OCI-LY7 (cell line): ENCODE measurements around the gene AGMO. TPM values are rescaled to one million over a fixed set of nuclear protein-coding genes. Genes with fewer than 3 reads are reported as not detected.

Source experiments
- BruUV-seq: library from RNA; stranded (reverse); fragments of 400-500 nt; replicated peaks from 2 replicates; lab custom pipeline; 2021; lab: Mats Ljungman, UMichigan
- CTCF ChIA-PET: fragments of 300-600 bp; sonication (Branson Sonifier 250); formaldehyde crosslinking; loops from one replicate; lab custom pipeline; 2022; ENCODE audit warnings: antibody characterized with exemption; ENCODE audit not compliant: unreplicated experiment; lab: Charles Lee
- POLR2A ChIA-PET: fragments of 300-600 bp; sonication (Branson Sonifier 250); formaldehyde crosslinking; loops from one replicate; lab custom pipeline; 2022; ENCODE audit warnings: antibody characterized with exemption; lab: Charles Lee
- DNase-seq: peaks from one replicate; pipeline ENCODE4 v3.0.0-alpha.2; 2015; ENCODE audit warnings: low spot score
- H2AFZ ChIP-seq: fragments of 200-600 bp; sonication (generic), shearing (Covaris generic); 2 replicates; pipeline ENCODE4 v1.6.1; 2014; ENCODE audit warnings: mild to moderate bottlenecking, antibody characterized with exemption, low read length, moderate library complexity
- H3K27ac ChIP-seq: fragments of 200-600 bp; sonication (generic); 2 replicates; pipeline ENCODE4 v1.5.1; 2014; ENCODE audit warnings: mixed run types, low read depth, mild to moderate bottlenecking, moderate library complexity, low read length, inconsistent platforms; ENCODE audit not compliant: poor library complexity, severe bottlenecking
- H3K36me3 ChIP-seq: fragments of 200-600 bp; sonication (generic); 2 replicates; pipeline ENCODE4 v1.6.1; 2014; ENCODE audit warnings: mild to moderate bottlenecking, antibody characterized with exemption, low read length, moderate library complexity, mixed read lengths; ENCODE audit not compliant: insufficient read depth
- H3K4me1 ChIP-seq: fragments of 200-600 bp; sonication (generic); 2 replicates; pipeline ENCODE4 v1.5.1; 2014; ENCODE audit warnings: mild to moderate bottlenecking, low read length; ENCODE audit not compliant: insufficient read depth, poor library complexity, severe bottlenecking
- H3K4me2 ChIP-seq: fragments of 200-600 bp; sonication (generic); 2 replicates; pipeline ENCODE4 v1.6.1; 2014; ENCODE audit warnings: mild to moderate bottlenecking, low read length
- H3K4me3 ChIP-seq: fragments of 200-600 bp; sonication (generic); 2 replicates; pipeline ENCODE4 v1.5.1; 2014; ENCODE audit warnings: mild to moderate bottlenecking, low read depth, low read length; ENCODE audit not compliant: poor library complexity, severe bottlenecking
- H3K79me2 ChIP-seq: fragments of 200-600 bp; sonication (generic); 2 replicates; pipeline ENCODE4 v1.6.1; 2016; ENCODE audit warnings: low read depth, mild to moderate bottlenecking, low read length, moderate library complexity, mixed read lengths; ENCODE audit not compliant: insufficient read depth
- H3K9me2 ChIP-seq: fragments of 200-600 bp; sonication (generic); 2 replicates; pipeline ENCODE4 v1.6.1; 2016; ENCODE audit warnings: mild to moderate bottlenecking, low read length, mixed read lengths; ENCODE audit not compliant: insufficient read depth
- H3K9me3 ChIP-seq: fragments of 200-600 bp; sonication (generic); 2 replicates; pipeline ENCODE4 v1.6.1; 2014; ENCODE audit warnings: mild to moderate bottlenecking, mixed run types, low read length, mixed read lengths
- H4K20me1 ChIP-seq: fragments of 200-600 bp; sonication (generic); 2 replicates; pipeline ENCODE4 v1.6.1; 2014; ENCODE audit warnings: mild to moderate bottlenecking, antibody characterized with exemption, low read length, moderate library complexity, mixed read lengths; ENCODE audit not compliant: insufficient read depth
- CTCF ChIP-seq: fragments of 200-600 bp; sonication (generic); conservative IDR thresholded peaks from 2 replicates; pipeline ENCODE4 v1.5.1; 2014; ENCODE audit warnings: mild to moderate bottlenecking, antibody characterized with exemption, low read length, moderate library complexity, mixed read lengths
- EZH2phosphoT487 ChIP-seq: fragments of 200-600 bp; sonication (generic); IDR thresholded peaks from 2 replicates; pipeline ENCODE4 v1.6.1; 2018; ENCODE audit warnings: low read depth, borderline replicate concordance, mild to moderate bottlenecking, mixed run types, antibody characterized with exemption, low read length, moderate library complexity, mixed read lengths
- intact Hi-C: fragments of 100-400 bp; cut with micrococcal nuclease; formaldehyde crosslinking; loops from one replicate; pipeline ENCODE4 v1.10.0; 2022; ENCODE audit not compliant: unreplicated experiment
- total RNA-seq, 2 experiments: library from RNA; depleted of rRNA in 1 of 2; stranded (reverse); fragments of >200 nt in 1 of 2; shearing (Covaris generic) in 1 of 2; gene quantifications; 2 replicates each; pipeline ENCODE4 v1.2.3, GENCODE V29; 2014 to 2022

AGMO gene
- total RNA-seq, 2 experiments from 2014 or later = not detected

DNA sequence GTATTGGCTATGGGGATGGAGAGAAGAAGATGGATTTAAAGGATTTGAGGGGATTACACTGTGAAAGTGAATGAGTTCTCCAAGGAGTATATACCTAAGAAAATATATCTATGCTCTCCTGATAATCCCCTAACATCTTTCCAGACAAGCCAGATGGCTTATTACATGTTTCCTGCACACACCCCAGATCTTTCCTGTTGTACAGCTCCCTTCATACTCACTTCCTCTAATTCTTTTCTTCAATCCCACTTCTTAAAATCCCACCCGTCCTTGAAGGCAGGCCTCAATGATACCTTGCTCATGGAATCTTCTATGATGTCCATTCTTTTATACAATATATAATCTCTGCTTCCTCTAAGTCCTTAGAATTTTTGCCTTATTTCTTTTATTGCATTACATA is 342.1 kb downstream of the AGMO start:
- no peak for DNase-seq
- Histone ChIP-seq H3K27ac (no peak overlapping the region), H3K9me2 (no peaks in the 10 kb centered on the region), H3K79me2 (no peaks in the 10 kb centered on the region), H4K20me1 (no peaks in the 10 kb centered on the region), H2AFZ (no peak overlapping the region), H3K4me1 (no peaks in the 10 kb centered on the region), H3K4me2 (no peak overlapping the region), H3K36me3 (no peaks in the 10 kb centered on the region), H3K9me3 (no peaks in the 10 kb centered on the region), H3K4me3 (no peak overlapping the region)
- CTCF ChIA-PET = no interaction called here
- TF ChIP-seq EZH2phosphoT487 (no peak), CTCF (no peak)
- intact Hi-C loops = no loop called here
- POLR2A ChIA-PET = no interaction called here
- no TSS peak for BruUV-seq

- intact Hi-C loops = no loop called here
- no peak overlapping the region for H3K4me2 ChIP-seq
- TF ChIP-seq CTCF (no peak), EZH2phosphoT487 (no peak)
- no peaks in the 10 kb centered on the region for H3K79me2 ChIP-seq
- no peaks in the 10 kb centered on the region for H3K36me3 ChIP-seq
- H3K4me1 ChIP-seq = no peaks in the 10 kb centered on the region
- no TSS peak for BruUV-seq
- H4K20me1 ChIP-seq = no peaks in the 10 kb centered on the region
- ChIA-PET CTCF (no interaction called here), POLR2A (no interaction called here)
- H3K4me3 ChIP-seq = no peak overlapping the region
- H3K27ac ChIP-seq = no peak overlapping the region
- no peak for DNase-seq
- H2AFZ ChIP-seq = no peak overlapping the region
- H3K9me3 ChIP-seq = no peaks in the 10 kb centered on the region
- H3K9me2 ChIP-seq = no peaks in the 10 kb centered on the region
Observed at GRCh38 chr7:15218261-15218660, 343.6 kb downstream of the AGMO start.

DNA sequence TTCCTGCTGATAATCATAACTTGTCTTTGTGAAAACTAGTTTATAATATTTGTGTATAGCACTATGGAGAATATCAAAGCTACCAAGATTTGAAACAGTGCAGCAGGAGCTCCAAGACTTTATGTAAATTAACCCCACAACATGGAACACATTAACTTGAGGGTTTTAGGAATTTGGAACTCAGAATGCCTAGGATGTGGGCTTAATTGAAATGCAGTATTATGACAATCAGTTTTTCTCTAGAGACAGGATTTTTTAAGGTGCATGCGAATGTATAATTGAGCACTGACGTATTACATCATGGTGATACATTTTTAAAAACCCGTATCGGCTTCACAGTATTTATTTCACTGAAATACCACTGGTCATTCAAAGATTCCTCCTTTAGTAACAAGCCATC is 346.2 kb downstream of the AGMO start:
- no TSS peak for BruUV-seq
- CTCF ChIA-PET = no interaction called here
- TF ChIP-seq CTCF (no peak), EZH2phosphoT487 (no peak)
- H3K27ac ChIP-seq = no peak overlapping the region
- no peak for DNase-seq
- H3K4me2 ChIP-seq = no peak overlapping the region
- intact Hi-C loops = no loop called here
- no peaks in the 10 kb centered on the region for H3K36me3 ChIP-seq
- no peak overlapping the region for H3K4me3 ChIP-seq
- no peaks in the 10 kb centered on the region for H4K20me1 ChIP-seq
- H3K9me2 ChIP-seq = no peaks in the 10 kb centered on the region
- H3K9me3 ChIP-seq = no peaks in the 10 kb centered on the region
- H3K4me1 ChIP-seq = no peaks in the 10 kb centered on the region
- POLR2A ChIA-PET = no interaction called here
- H2AFZ ChIP-seq = no peak overlapping the region
- H3K79me2 ChIP-seq = no peaks in the 10 kb centered on the region
